Raji (cell line): Measurements from ENCODE around the gene CEBPA.

Experiments
- POLR2A ChIP-seq: IDR thresholded peaks from 2 replicates; pipeline ENCODE4 v1.6.1; 2011; ENCODE audit warnings: low read depth, low read length, control low read depth; ENCODE audit not compliant: insufficient read depth

CEBPA gene

GRCh38 chr19:33334271-33334670 is 31.9 kb upstream of the CEBPA start:
- no peak for TF ChIP-seq POLR2A

- no peak for TF ChIP-seq POLR2A
Measured at GRCh38 chr19:33333642-33334041, 31.3 kb upstream of the CEBPA start.

- TF ChIP-seq POLR2A, result no peak
Measured at GRCh38 chr19:33333151-33333550, 30.8 kb upstream of the CEBPA start.

- TF ChIP-seq POLR2A, result no peak
Measured at GRCh38 chr19:33332248-33332647, 29.9 kb upstream of the CEBPA start.

- TF ChIP-seq POLR2A, result no peak
Measured at GRCh38 chr19:33329736-33330135, 27.4 kb upstream of the CEBPA start.

GRCh38 chr19:33329060-33329459 is 26.7 kb upstream of the CEBPA start:
- no peak for TF ChIP-seq POLR2A

GRCh38 chr19:33325920-33326319 is 23.6 kb upstream of the CEBPA start:
- no peak for TF ChIP-seq POLR2A

- TF ChIP-seq POLR2A, result no peak
Measured at GRCh38 chr19:33324628-33325027, 22.3 kb upstream of the CEBPA start.

GRCh38 chr19:33323093-33323820 is 20.9 kb upstream of the CEBPA start:
- no peak for TF ChIP-seq POLR2A

- TF ChIP-seq POLR2A, result no peak
Measured at GRCh38 chr19:33320636-33321035, 18.3 kb upstream of the CEBPA start.

GRCh38 chr19:33317517-33317916 is 15.2 kb upstream of the CEBPA start:
- TF ChIP-seq POLR2A, result no peak

GRCh38 chr19:33316541-33317264 is 14.4 kb upstream of the CEBPA start:
- no peak for TF ChIP-seq POLR2A

- no peak for TF ChIP-seq POLR2A
Measured at GRCh38 chr19:33312065-33312464, 9.7 kb upstream of the CEBPA start.

- no peak for TF ChIP-seq POLR2A
Measured at GRCh38 chr19:33311326-33311682, 9.0 kb upstream of the CEBPA start.

GRCh38 chr19:33310606-33311325 is 8.4 kb upstream of the CEBPA start:
- TF ChIP-seq POLR2A, result no peak

GRCh38 chr19:33309826-33310225 is 7.5 kb upstream of the CEBPA start:
- no peak for TF ChIP-seq POLR2A

- no peak for TF ChIP-seq POLR2A
Measured at GRCh38 chr19:33306853-33307792, 4.8 kb upstream of the CEBPA start.
